ENCODE results near the gene FRYL.

- TF ChIP-seq EP300 (IDR thresholded peaks at IDR 0.05; ENCODE audit: borderline replicate concordance) (no peak), YY1 (IDR thresholded peaks at IDR 0.05; ENCODE audit: low read depth) (no peak), TAF1 (IDR thresholded peaks at IDR 0.05; ENCODE audit: low read depth) (no peak), RAD21 (IDR thresholded peaks at IDR 0.05; ENCODE audit: low read depth) (no peak)
- TF ChIP-seq, protein P1, sequence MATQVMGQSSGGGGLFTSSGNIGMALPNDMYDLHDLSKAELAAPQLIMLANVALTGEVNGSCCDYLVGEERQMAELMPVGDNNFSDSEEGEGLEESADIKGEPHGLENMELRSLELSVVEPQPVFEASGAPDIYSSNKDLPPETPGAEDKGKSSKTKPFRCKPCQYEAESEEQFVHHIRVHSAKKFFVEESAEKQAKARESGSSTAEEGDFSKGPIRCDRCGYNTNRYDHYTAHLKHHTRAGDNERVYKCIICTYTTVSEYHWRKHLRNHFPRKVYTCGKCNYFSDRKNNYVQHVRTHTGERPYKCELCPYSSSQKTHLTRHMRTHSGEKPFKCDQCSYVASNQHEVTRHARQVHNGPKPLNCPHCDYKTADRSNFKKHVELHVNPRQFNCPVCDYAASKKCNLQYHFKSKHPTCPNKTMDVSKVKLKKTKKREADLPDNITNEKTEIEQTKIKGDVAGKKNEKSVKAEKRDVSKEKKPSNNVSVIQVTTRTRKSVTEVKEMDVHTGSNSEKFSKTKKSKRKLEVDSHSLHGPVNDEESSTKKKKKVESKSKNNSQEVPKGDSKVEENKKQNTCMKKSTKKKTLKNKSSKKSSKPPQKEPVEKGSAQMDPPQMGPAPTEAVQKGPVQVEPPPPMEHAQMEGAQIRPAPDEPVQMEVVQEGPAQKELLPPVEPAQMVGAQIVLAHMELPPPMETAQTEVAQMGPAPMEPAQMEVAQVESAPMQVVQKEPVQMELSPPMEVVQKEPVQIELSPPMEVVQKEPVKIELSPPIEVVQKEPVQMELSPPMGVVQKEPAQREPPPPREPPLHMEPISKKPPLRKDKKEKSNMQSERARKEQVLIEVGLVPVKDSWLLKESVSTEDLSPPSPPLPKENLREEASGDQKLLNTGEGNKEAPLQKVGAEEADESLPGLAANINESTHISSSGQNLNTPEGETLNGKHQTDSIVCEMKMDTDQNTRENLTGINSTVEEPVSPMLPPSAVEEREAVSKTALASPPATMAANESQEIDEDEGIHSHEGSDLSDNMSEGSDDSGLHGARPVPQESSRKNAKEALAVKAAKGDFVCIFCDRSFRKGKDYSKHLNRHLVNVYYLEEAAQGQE (IDR thresholded peaks at IDR 0.05; ENCODE audit: low read depth), result no peak
Measured at GRCh38 chr4:48667148-48667547, 112.9 kb downstream of the FRYL start.
